HuH-7 (cell line): ENCODE measurements around the gene PIANP.
A peak's percentile ranks its signal among the peaks of the same experiment; 100 is the strongest.
"Not testable (repeated sequence)": the region's sequence is repeated elsewhere in the genome, so short reads cannot be mapped to it uniquely, and the experiment has no call there.

Source experiments
- DNase-seq: peaks from one replicate; pipeline ENCODE4 v3.0.0; 2011; ENCODE audit warnings: low spot score

The PIANP gene, protein sequence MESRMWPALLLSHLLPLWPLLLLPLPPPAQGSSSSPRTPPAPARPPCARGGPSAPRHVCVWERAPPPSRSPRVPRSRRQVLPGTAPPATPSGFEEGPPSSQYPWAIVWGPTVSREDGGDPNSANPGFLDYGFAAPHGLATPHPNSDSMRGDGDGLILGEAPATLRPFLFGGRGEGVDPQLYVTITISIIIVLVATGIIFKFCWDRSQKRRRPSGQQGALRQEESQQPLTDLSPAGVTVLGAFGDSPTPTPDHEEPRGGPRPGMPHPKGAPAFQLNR

DNA sequence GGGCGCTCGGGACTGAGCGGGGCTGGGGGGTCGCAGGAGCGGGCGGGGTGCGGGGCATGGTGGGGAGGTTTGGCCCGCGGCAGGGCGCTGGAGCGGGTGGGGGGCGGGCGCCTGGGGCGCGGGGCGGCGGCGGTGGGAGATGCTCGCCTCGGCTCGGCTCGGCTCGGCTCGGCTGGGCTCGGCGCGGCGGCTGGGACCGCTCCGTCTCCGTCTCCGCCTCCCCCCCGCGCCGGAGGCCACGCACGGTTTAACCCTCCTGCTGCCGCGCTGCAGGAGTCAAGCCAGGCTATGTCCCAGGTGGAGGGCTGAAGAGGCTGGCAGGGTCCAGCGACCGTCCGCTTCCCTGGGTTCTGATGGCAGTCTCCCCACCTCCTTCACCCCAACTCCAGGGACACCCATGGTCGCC lies at the start of gene PIANP:
Gene PIANP, minus strand, starts transcription at position 170 of the 406 bp plus-strand sequence. CDS start 2,754 bp downstream, outside the sequence.
- peak; percentile 61 for DNase-seq

DNA sequence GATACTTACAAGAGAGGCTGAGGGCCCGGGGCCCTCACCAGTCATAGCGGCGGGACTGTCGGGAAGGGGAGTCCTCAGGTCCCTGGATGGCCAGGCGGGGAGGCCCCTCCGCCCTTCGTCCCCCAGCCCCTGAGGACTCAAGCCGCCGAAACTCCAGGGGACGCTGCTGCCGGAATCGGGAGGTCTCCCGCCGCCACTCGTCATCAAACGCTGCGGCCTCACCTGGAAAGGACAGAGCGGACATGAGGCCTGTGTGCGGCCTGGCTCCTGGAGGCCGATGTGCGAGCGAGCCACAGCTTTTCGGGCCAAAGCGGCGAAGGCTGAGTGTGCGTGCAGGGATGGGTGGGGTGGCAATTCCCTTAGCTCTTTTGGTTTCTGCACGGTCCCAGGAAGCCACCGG lies 48.1 kb upstream of the PIANP start:
- DNase-seq, result no peak

DNA sequence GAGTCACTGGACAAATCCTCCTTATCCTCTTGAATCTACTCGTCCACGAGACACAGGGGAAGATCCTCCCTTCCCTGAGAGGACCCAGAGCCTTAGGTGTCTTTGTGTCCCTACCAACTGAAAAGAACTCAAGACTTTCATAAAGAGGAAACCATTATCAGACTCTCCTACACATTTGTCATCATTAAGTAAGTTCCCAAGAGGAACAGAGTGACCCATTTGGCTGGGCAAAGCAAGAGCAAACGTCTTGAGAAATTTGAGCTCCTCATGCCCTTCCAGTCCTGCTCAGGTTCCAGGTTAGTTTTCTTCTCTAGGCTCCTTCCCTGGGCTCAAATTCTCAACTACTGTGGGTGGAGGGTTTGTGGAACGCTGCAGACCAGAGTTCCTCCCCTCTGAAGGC lies 46.6 kb upstream of the PIANP start:
- no peak for DNase-seq

DNA sequence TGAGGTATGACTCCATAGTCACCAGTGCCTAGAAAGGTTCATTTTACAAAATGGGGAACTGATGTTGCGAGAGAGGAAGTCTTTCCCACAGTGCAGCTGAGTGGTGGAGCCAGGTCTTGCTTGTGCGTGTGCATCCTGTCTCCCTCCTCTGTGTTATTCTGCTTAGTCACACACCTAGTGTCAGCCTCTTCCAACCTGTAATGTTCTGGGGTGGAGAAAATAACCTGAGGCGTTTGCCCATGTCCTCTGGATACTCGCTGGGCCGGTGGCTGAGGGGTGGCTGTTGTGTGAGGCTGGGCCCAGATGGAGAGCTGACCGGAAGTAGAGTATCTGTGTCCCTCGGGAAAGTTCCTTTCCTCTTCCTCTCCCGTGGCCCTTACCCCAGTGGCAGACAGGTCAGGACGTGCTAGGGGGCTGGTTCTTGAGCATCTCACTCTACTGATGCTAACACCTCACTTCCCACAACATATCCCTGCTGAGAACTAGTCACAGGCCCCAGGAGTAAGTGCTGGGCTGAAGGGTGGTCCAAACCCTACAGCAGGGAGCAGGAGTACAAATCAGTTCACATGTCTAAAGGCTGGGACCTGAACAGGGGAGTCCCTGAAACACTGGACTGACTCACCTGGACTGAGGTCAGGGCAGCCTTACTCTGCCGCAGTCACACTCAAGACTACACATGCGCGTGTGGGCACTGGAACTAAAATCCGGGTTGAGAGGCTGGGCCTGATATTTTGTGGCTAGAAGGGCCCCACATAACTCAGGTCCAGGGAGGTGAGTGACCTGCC lies 45.3 kb upstream of the PIANP start:
- DNase-seq, result no peak

DNA sequence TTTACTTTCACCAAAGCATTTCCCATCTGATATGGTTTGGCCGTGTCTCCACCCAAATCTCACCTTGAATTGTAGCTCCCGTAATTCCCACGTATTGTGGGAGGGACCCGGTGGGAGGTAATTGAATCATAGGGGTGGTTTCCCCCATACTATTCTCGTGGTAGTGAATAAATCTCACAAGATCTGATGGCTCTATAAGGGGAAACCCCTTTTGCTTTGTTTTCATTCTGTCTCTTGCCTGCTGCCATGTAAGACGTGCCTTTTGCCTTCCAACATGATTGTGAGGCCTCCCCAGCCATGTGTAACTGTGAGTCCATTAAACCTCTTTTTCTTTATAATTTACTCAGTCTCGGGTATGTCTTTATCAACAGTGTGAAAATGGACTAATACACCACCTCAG lies 42.7 kb upstream of the PIANP start:
- not testable (repeated sequence) for DNase-seq

DNA sequence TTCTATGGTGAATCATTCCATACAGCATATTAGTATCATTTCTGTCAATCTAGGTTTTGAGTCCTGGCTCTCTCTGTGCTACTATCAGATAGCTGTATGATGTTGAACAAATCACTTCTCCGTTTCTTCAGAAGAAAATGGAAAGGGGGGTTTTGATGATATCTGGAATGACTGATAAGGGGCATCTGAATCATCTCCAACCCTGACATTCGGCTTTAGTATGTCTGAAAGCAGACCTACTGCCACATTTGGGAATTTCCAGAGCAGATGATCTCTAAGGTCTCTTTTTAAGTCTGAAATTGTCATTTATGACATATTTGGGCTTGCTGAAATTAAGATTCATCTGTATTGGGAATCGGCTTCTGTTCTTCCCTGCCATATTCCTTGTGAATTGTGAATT lies 42.2 kb upstream of the PIANP start:
- no peak for DNase-seq

DNA sequence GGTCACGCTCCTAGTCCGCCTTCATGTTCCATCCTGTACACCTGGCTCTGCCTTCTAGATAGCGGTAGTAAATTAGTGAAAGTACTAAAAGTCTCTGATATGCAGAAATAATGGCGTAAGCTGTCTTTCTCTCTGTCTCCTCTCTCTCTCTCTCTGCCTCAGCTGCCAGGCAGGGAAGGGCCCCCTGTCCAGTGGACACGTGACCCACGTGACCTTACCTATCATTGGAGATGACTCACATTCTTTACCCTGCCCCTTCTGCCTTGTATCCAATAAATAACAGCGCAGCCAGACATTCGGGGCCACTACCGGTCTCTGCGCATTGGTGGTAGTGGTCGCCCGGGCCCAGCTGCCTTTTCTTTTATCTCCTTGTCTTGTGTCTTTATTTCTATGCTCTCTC lies 41.5 kb upstream of the PIANP start:
- DNase-seq, result not testable (repeated sequence)

DNA sequence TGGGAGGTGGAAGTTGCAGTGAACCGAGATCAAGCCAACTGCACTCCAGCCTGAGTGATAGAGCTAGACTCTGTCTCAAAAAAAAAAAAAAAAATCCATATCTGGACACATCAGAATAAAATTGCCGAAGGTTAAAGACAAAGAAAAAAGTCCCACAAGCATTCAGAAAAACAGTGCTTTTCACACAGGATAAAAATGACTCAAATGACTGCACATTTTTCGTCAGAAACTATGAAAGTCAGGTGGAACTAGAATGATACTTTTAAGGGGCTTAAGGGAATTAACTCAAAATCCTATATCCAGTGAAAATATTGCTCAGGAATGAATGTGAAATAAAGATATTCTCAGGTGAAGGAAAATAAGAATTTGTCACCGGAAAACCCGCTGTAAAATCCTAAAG lies 36.1 kb upstream of the PIANP start:
- no peak for DNase-seq

DNA sequence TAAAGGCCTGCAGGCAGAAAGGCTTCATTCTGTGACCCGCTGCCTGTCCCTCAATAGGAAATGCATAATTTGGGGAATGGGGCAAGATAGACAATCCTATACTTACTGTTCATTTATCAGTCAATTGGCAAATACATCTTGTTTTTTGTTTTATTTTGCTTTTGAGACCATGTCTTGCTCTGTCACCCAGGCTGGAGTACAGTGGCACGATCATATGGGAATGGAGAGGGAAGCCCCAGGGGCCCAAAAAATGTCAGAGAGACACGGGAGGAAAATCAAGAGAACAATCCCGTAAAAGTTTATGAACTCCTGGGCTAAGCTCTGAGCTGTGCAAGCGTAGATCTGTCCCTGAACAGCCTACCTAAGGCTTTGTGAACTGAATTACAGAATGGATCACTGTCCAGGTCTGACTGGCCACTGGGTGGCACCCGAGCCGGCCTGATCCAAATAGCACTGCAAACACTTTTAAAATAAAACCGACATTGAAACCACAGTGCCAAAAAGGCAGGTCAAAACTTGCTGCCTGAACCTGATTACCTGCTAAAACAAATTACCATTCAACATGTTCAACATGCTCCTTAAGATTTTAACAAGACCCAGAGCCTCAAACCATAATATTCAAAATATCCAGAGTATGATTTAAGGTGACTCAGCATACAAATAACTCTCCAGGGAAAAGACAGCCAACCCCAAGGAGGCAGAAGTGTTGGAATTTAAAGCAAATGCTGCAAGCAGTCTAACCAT lies 35.0 kb upstream of the PIANP start:
- DNase-seq, result peak; percentile 73

DNA sequence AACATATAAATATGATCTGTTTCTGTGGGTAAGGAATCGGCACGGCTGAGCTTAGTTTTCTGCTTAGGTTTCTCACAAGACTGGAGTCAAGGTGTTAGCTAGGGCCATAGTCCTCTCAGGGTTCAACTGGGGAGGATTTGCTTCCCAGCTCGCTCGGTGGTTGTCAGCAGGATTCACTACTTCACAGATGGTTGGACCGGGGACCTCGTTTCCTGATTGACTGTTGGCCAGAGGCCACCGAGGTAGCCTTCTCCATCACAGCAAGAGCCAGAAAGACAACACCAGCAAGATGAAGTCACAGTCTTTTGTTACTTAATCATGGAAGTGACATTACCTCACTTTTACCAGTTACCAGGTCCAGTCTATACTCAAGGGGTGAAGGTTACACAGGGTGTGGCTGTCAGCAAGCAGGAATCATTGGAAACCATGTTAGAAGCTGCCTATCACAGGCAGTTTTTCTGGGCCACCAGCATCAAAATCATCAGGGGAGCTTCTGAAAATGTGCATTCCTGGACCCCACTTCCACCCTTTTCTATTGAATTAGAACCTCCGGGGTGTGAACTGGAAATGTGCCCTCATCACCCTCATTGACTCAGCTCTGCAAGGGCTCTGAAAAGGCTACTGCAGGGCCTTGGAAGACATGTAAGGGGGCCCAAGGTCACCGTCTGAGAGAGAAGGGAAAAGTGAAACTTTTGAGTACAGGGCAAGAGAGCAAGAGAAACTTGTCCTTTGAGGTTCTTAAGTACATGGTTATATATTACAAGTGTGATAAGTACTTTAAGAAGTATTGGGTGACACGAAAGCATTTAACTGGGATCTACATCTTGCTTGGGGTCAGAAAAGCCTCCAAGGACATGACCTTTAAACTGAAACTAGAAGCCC lies 34.1 kb upstream of the PIANP start:
- DNase-seq, result no peak

DNA sequence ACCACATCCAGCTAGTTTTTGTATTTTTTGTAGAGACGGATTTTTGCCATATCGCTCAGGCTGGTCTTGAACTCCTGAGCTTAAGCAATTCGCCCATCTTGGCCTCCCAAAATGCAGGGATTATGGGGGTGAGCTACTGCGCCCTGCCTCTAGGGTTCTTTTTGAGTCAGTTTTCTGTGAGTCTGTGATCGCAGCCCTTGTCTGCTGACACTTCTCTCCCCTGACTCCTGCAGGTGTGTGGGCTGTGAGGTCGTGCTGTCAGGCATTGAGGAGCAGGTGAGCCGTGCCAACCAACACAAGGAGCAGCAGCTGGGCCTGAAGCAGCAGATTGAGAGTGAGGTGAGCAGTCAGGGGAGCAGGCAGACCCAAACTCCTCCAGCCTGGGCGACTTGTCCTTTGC lies 29.6 kb upstream of the PIANP start:
- no peak for DNase-seq

DNA sequence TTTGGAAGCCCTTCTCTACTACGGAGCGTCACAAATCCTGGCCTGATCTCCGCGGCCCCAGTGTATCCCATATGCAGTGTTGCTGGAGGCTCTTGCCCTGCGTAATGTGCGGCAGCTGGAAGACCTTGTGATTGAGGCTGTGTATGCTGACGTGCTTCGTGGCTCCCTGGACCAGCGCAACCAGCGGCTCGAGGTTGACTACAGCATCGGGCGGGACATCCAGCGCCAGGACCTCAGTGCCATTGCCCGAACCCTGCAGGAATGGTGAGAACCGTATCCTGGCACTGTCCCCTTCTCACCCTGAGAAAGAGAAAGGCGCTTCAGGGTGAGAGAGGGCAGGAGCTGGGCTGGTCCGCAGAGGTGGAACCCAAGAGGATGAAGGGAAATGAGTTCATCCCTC lies 28.6 kb upstream of the PIANP start:
- no peak for DNase-seq

DNA sequence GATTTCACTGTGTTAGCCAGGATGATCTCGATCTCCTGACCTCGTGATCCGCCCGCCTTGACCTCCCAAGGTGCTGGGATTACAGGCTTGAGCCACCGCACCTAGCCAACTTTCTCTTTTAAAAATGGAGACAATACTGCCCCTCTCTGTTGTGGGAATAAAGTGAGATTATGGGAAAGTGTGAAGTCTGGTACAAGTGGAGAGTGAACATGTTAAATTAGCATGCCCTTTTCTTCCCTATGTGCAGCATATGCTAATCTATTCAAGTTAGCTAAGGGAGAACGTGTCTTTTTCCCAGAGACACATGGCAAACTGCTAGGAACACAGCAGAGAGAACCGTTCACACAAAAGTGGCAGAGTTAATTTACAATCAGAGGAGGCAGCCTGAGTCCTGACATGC lies 24.7 kb upstream of the PIANP start:
- DNase-seq, result no peak

DNA sequence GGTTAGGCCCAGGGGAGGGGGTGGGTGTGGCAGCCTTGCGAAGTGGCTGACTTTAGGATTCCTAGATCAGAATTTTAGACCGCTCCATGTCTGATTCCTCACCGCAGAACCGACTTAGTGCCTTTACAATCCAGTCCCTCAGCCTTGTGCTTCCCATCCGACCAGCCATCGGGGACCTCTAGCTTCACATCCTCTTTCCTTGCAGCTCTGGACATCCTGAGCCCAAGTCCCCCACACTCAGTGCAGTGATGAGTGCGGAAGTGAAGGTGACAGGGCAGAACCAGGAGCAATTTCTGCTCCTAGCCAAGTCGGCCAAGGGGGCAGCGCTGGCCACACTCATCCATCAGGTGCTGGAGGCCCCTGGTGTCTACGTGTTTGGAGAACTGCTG lies 23.8 kb upstream of the PIANP start:
- DNase-seq, result no peak

DNA sequence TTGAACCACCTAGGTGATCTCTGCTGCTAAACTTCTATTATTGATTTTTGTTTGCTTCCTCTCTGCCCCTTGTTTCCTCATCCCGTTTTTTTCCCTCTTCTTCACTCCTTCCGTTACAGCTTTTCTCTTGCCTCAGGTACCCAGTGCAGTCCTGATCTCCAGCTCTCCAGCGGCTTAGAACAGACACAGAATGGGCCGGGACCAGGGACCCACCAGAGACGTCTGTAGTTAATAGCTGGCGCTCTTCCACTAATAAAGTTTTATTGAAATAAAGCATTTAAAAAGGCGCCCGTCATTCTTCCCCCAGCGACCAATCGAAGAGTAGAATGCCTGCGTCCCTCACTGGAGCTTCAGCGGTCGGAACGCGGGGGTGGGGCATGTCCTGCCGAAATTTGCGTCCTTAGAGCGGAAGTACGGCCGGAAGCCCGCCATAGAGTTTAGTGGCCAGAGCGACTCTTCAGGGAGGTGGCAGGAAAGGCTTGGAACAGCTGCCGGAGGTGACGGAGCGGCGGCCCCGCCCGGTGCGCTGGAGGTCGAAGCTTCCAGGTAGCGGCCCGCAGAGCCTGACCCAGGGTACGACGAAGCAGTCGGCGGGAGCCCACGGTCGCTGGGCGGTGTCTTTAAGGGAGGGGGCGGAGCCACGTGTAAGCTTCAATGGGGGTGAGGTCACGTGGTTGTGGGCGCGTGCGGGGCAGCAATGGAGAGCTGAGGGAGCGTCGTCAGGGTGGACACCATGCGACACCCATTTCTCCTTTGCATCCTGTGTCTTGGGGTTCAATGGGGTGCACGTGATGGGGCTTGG lies 23.2 kb upstream of the PIANP start, which contains the start of gene COPS7A:
Gene COPS7A, plus strand, starts transcription at position 440 of the 802 bp plus-strand sequence. CDS start 611 bp downstream, outside the sequence.
- peak; percentile 96 for DNase-seq

DNA sequence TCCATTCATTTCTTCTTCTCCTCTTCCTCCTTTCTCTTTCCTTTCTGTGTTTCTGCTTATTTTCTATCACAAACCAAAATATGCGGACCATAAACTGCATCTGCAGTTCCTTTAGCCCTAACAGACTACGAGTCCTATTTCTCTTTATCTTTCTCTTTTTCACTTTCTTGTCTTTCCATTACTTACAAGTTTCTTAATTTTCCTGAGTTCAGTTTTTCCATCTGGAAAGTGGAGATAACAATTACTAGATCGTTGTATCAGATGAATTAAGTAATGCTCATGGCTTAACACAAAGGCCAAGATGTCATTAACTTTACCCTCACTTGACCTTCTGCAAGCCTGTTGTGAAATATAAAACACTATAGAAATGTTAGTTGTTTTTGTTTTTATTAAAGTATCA lies 22.2 kb upstream of the PIANP start:
- no peak for DNase-seq

DNA sequence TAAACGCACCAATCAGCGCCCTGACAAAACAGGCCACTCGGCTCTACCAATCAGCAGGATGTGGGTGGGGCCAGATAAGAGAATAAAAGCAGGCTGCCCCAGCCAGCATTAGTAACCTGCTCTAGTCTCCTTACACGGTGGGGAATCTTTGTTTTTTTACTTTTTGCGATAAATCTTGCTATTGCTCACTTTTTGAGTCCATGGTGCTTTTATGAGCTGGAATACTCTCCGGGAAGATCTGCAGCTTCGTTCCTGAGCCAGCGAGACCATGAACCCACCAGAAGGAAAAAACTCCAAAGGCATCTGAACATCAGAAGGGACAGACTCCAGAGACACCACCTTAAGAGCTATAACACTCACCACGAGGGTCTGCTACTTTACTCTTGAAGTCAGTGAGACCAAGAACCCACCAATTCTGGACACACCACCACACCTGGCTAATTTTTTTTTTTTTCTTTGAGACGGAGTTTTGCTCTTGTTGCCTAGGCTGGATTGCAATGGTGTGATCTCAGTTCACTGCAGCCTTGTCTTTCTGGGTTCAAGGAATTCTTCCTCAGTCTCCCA lies 16.3 kb upstream of the PIANP start:
- DNase-seq, result no peak

DNA sequence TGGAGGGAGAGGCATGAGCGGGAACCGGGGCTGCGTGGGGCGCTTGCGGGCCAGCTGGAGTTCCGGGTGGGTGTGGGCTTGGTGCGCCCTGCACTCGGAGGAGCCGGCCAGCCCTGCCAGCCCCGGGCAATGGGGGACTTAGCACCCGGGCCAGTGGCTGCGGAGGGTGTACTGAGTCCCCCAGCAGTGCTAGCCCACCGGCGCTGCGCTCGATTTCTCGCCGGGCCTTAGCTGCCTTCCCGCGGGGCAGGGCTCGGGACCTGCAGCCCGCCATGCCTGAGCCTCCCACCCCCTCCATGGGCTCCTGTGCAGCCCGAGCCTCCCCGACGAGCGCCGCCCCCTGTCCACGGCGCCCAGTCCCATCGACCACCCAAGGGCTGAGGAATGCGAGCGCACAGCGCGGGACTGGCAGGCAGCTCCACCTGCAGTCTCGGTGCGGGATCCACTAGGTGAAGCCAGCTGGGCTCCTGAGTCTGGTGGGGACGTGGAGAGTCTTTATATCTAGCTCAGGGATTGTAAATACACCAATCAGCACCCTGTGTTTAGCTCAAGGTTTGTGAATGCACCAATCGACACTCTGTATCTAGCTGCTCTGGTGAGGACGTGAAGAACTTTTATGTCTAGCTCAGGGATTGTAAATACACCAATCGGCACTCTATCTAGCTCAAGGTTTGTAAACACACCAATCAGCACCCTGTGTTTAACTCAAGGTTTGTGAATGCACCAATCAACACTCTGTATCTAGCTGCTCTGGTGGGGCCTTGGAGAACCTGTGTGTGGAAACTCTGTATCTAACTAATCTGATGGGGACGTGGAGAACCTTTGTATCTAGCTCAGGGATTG lies 15.6 kb upstream of the PIANP start:
- DNase-seq, result not testable (repeated sequence)

DNA sequence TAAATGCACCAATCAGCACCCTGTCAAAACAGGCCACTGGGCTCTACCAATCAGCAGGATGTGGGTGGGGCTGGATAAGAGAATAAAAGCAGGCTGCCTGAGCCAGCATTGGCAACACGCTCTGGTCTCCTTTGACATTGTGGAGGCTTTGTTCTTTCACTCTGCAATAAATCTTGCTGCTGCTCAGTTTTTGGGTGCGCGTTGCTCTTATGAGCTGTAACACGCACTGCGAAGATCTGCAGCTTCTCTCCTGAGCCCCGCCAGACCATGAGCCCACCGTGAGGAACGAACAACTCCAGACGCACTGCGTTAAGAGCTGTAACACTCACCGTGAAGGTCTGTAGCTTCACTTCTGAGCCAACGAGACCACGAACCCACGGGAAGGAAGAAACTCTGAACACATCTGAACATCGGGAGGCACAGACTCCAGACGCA lies 8.4 kb upstream of the PIANP start:
- no peak for DNase-seq

DNA sequence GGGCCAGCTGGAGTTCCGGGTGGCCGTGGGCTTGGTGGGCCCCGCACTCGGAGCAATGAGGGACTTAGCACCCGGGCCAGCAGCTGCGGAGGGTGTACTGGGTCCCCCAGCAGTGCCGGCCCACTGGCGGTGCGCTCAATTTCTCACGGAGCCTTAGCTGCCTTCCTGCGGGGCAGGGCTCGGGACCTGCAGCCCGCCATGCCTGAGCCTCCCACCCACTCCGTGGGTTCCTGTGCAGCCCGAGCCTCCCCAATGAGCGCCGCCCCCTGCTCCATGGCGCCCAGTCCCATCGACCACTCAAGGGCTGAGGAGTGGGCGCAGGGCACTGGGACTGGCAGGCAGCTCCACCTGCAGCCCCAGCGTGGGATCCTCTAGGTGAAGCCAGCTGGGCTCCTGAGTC lies 7.7 kb upstream of the PIANP start:
- not testable (repeated sequence) for DNase-seq
